ENCODE measurements around the gene SYNCRIP. TPM values are rescaled to one million over a fixed set of nuclear protein-coding genes. Genes with fewer than 3 reads are reported as not detected.
A peak's percentile ranks its signal among the peaks of the same experiment; 100 is the strongest.

SYNCRIP gene
- total and polyA plus RNA-seq, 2 of the 13 experiments (the other 11 are each of a cell fraction or from before 2014, with no cell fraction given), result 8.1 to 112 TPM

GRCh38 chr6:85678602-85679444 lies 36.1 kb upstream of the SYNCRIP start (continued):
- no peak for TF ChIP-seq CHD4 (IDR thresholded peaks at IDR 0.05; ENCODE audit: borderline replicate concordance, low read length)
- TF ChIP-seq TBP (CRISPR knock-in tag; IDR thresholded peaks at IDR 0.05), result peak; percentile 38; the same call in 1 of the 2 replicates
- TF ChIP-seq ZNF281 (CRISPR knock-in tag; IDR thresholded peaks at IDR 0.05; ENCODE audit: borderline replicate concordance), result peak; percentile 47; the same call in 1 of the 2 replicates
- no peak; the same call in 1 of the 2 replicates for TF ChIP-seq ZHX1 (CRISPR knock-in tag; IDR thresholded peaks at IDR 0.05; ENCODE audit: low read depth)
- TF ChIP-seq ATF3 (CRISPR knock-in tag; IDR thresholded peaks at IDR 0.05), result peak; percentile 44
- peak; percentile 70; the same call in 1 of the 2 replicates for TF ChIP-seq ZNF124 (CRISPR knock-in tag; IDR thresholded peaks at IDR 0.05)
- no peak for TF ChIP-seq CREBL2 (CRISPR knock-in tag; IDR thresholded peaks at IDR 0.05; ENCODE audit: borderline replicate concordance)
- peak; percentile 21; the same call in 1 of the 2 replicates for TF ChIP-seq TIGD3 (CRISPR knock-in tag; IDR thresholded peaks at IDR 0.05; ENCODE audit: borderline replicate concordance)
- peak; percentile 77 for TF ChIP-seq ZNF292 (CRISPR knock-in tag; IDR thresholded peaks at IDR 0.05; ENCODE audit: borderline replicate concordance, low read depth)
- TF ChIP-seq ZNF780A (CRISPR knock-in tag; IDR thresholded peaks at IDR 0.05), result peak; percentile 72; the same call in 1 of the 2 replicates
- peak; percentile 86 for TF ChIP-seq ZNF589 (CRISPR knock-in tag; conservative IDR thresholded peaks at IDR 0.05)
- peak; percentile 82 for TF ChIP-seq HNF1B (CRISPR knock-in tag; IDR thresholded peaks at IDR 0.05)
- TF ChIP-seq CAMTA2 (CRISPR knock-in tag; IDR thresholded peaks at IDR 0.05; ENCODE audit: borderline replicate concordance), result peak; percentile 5; the same call in 1 of the 2 replicates
- peak; percentile 98; the same call in 1 of the 2 replicates for TF ChIP-seq MXD1 (CRISPR knock-in tag; IDR thresholded peaks at IDR 0.05)
- TF ChIP-seq ZFAT (CRISPR knock-in tag; conservative IDR thresholded peaks at IDR 0.05), result peak; percentile 78; the same call in 1 of the 2 replicates
- peak; percentile 32; the same call in 1 of the 2 replicates for TF ChIP-seq ZNF672 (CRISPR knock-in tag; IDR thresholded peaks at IDR 0.05)

All from HepG2 (cell line).